SH-SY5Y (cell line): Measurements from ENCODE around the gene TLE2.

ENCODE experiments used
- GATA2 ChIP-seq: IDR thresholded peaks from 2 replicates; pipeline ENCODE4 v1.6.1; 2011; ENCODE audit warnings: mild to moderate bottlenecking, low read depth, low read length
- GATA3 ChIP-seq: IDR thresholded peaks from 2 replicates; pipeline ENCODE4 v1.6.1; 2011; ENCODE audit warnings: low read depth, mild to moderate bottlenecking, low read length, moderate library complexity

DNA sequence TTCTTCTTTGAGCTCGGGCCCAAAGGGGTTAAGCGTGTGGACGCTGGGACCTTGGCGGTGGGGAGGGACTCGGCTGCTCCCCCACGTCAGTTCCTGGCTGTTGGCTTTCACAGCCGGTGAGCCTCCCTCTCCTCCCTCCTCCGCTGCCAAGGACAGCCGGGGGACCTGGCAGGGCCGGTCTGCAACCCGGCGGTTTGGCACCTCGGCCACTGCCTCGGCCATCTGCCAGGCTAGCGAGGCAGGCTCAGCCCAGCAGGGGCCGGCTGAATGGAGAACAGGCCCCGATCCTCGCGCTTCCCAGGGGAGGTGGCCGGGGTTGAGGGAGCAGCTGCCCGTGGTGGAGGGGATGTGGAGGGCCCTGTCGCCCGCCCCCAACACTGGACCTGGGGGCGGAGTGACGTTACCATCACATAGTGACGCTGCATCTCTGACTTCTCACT is 28.2 kb upstream of the TLE2 start:
- TF ChIP-seq GATA2 (no peak), GATA3 (no peak)
